Left renal cortex interstitium (tissue), 4 donors: Measurements from ENCODE around the gene WBP2NL. TPM values are rescaled to one million over a fixed set of nuclear protein-coding genes. Genes with fewer than 3 reads are reported as not detected.
A peak's percentile ranks its signal among the peaks of the same experiment; 100 is the strongest.
"Not testable (repeated sequence)": the region's sequence is repeated elsewhere in the genome, so short reads cannot be mapped to it uniquely, and the experiment has no call there.

ENCODE experiments used
- DNase-seq, 4 donors: peaks; one replicate each; pipeline ENCODE4 v3.0.0-alpha.2; 2013; ENCODE audit warnings: low read depth in 4 of 4, low spot score in 2 of 4, missing footprints in 1 of 4
- polyA plus RNA-seq, 4 donors: library from polyadenylated mRNA; unstranded; fragments of 120-200 nt; gene quantifications; one replicate each; pipeline ENCODE4 v1.2.1, GENCODE V29; 2013; ENCODE audit not compliant: insufficient read length in 4 of 4

WBP2NL gene
- polyA plus RNA-seq, 4 donors: 3.2 to 8.0 (median 5.3) TPM

GRCh38 chr22:42070517-42071422 lies 72.2 kb downstream of the WBP2NL start, which contains the start of gene NAGA:
TSS of gene NAGA (minus strand) at chr22:42070812. CDS start at chr22:42070297, 515 bp downstream.
- peak; percentile 88 to 96 (median 90) for DNase-seq

GRCh38 chr22:42071508-42071907 lies 72.9 kb downstream of the WBP2NL start:
- DNase-seq: not testable (repeated sequence)

GRCh38 chr22:42072606-42073330 lies 74.2 kb downstream of the WBP2NL start:
- no peak for DNase-seq

- DNase-seq: no peak
Measured at GRCh38 chr22:42073621-42074041, 75.0 kb downstream of the WBP2NL start.

GRCh38 chr22:42074132-42074811 lies 75.7 kb downstream of the WBP2NL start, which contains the start of gene PHETA2:
TSS of gene PHETA2 (plus strand) at chr22:42074248. CDS start at chr22:42077294, 3,046 bp downstream.
- peak in 1 of 4 donors; percentile 24 for DNase-seq

DNA sequence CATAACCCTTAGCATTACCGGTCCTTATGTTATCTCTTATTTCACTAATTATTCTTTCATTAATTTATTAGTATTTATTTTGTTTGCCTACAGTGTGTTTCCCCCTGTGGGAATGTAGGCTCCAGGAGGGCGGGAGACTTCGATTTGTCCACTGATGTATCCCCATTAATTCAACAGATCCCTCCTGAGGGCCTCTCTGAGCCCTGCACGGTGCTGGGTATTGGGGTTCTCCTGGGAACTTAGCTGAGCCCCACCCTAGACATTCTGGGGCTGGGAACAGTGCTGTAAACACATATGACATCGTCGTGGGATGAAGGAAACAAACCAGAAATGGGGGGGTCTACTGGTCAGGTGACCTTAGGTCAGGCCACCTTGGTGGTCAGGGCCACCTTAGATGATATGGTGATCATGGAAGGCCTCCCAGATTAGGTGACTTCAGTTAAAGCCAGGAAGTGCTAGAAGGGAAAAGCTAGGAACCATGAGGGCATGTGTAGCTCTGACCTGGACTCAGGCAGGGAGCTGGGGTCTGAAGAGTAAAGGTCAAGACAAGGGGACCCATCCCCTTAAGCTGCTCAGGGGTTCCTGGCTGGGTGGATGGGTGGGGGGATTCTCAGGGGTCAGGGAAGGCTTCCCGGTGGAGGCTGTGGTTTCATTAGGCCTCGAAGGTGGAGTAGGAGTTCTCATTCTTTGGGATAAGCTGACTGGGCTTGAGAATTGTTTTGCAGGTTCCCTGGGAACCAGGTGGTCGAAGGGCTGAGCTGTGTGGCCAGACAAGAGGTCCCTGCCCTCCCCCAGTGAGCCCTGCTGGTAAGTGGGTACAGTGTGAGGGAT lies 76.5 kb downstream of the WBP2NL start:
- DNase-seq: no peak

- DNase-seq: no peak
Measured at GRCh38 chr22:42076764-42077485, 78.3 kb downstream of the WBP2NL start.

- DNase-seq: no peak
Measured at GRCh38 chr22:42077486-42078125, 79.0 kb downstream of the WBP2NL start.

Other genes with a start within 250 kb of the WBP2NL start
- 10 to 100 TPM in 2 of 4 donors, 1 to 10 TPM in 2; 7.8 to 10.8 (median 9.8) TPM for gene CCDC134, start 198.1 kb upstream of the WBP2NL start, polyA plus RNA-seq
- gene SREBF2, start 165.7 kb upstream of the WBP2NL start, polyA plus RNA-seq: 100 to 1,000 TPM in 1 of 4 donors, 10 to 100 TPM in 3; 86.4 to 106 (median 92.7) TPM
- 1 to 10 TPM in 2 of 4 donors, under 1 TPM in 2; 0.28 to 1.9 (median 0.93) TPM for gene SHISA8, start 83.7 kb upstream of the WBP2NL start, polyA plus RNA-seq
- gene TNFRSF13C, start 72.0 kb upstream of the WBP2NL start, polyA plus RNA-seq: 1 to 10 TPM in 3 of 4 donors, under 1 TPM in 1; 0.82 to 3.9 (median 2.6) TPM
- gene CENPM, start 51.6 kb upstream of the WBP2NL start, polyA plus RNA-seq: 10 to 100 TPM; 11.0 to 21.0 (median 16.9) TPM
- 1 to 10 TPM; 6.1 to 7.8 (median 7.1) TPM for gene SEPTIN3, start 29.3 kb upstream of the WBP2NL start, polyA plus RNA-seq
- gene NAGA, start 72.0 kb downstream of the WBP2NL start, polyA plus RNA-seq: 10 to 100 TPM; 24.9 to 32.5 (median 27.8) TPM
- gene PHETA2, start 75.5 kb downstream of the WBP2NL start, polyA plus RNA-seq: 10 to 100 TPM in 3 of 4 donors, 1 to 10 TPM in 1; 9.4 to 14.7 (median 11.4) TPM
- 100 to 1,000 TPM in 3 of 4 donors, 10 to 100 TPM in 1; 85.4 to 115 (median 110) TPM for gene SMDT1, start 80.9 kb downstream of the WBP2NL start, polyA plus RNA-seq
- gene NDUFA6, start 92.0 kb downstream of the WBP2NL start, polyA plus RNA-seq: 100 to 1,000 TPM in 3 of 4 donors, 10 to 100 TPM in 1; 97.2 to 122 (median 115) TPM
- 10 to 100 TPM in 1 of 4 donors, 1 to 10 TPM in 3; 1.8 to 14.8 (median 4.6) TPM for gene CYP2D6, start 132.0 kb downstream of the WBP2NL start, polyA plus RNA-seq